NCI-H2227 treated with DMSO at 0.1 percent for 48 hours (cell line): ENCODE data around the gene EPS8L1.
A peak's percentile ranks its signal among the peaks of the same experiment; 100 is the strongest.
"Not testable (repeated sequence)": the region's sequence is repeated elsewhere in the genome, so short reads cannot be mapped to it uniquely, and the experiment has no call there.

Source experiments
- DNase-seq: peaks from one replicate; lab custom pipeline; 2025; lab: John Stamatoyannopoulos, UW

Gene EPS8L1

DNA sequence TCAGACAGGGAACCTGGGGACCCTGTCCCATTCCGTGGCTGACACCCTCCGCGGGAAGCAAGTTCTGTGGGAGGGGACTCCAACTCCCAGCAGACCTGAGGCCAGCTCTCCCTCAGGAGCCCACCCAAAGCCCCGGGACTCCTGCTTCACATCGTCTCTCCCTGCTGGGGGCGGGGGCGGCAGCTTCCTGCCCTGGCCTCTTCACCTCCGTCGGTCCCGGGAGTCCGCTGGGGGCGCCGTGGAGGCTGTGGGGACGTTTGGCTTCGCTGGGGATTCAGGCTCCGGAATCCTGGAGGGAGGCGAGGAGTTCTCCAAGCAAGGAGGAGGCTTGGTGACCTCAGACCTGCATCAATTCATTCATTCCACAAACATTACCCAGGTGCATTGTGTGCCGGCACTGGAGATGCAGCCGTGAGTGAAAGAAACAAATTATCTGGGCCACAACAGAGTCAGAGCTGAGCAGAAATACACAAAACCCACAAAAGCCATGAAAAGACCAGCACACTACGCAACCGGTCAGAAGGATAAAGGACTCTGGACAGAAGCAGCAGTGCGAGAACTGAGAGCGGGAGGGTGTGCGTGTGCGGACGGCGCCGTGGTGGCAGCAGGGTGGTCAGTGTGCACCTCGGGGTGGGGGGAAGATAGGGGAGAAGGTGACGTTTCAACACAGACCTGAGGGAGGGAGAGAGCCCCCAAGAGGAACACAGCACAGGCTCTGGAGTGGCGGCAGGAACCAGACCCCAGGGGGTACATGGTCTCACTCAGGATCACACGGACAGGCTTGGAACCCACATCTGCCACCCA lies 19.0 kb downstream of the EPS8L1 start:
- no peak for DNase-seq

DNA sequence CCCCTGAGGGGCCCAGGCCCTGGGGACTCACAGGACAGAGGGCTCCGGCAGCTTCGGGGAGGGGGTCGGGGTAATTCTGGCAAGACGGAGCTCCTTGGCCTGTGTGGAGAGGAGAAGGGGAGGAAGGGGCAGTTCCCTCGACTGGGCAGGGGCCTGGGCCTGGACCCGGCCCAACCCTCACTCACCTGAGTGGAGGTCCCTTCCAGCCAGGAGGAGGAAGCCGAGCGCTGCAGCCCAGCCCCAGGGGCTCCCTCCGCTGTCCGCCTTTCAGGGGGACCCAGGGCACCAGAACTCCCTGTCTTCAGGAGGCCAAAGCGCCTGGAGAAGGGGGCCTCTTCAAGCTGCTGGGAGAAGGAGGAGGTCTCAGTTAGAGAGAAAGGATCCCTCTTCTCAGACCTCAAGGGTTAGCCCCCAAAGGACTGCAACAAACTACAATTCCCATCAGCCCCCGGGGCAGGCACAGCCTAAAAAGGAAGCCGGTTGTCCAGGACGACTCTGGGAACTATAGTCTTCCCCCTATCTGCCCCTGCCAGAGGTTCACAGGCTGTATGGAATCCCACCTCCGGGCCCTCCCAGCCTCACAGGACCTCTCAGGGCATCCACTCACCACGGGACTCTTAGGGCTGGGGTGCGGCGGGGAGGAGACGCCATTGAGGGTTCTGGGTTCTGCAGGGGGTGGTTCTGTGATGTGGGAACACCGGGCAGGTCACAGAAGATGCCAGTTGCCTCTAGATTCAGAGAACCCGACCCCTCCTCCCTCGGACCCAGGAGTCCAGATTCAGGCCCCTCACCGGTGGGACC lies 19.8 kb downstream of the EPS8L1 start:
- DNase-seq, result no peak

DNA sequence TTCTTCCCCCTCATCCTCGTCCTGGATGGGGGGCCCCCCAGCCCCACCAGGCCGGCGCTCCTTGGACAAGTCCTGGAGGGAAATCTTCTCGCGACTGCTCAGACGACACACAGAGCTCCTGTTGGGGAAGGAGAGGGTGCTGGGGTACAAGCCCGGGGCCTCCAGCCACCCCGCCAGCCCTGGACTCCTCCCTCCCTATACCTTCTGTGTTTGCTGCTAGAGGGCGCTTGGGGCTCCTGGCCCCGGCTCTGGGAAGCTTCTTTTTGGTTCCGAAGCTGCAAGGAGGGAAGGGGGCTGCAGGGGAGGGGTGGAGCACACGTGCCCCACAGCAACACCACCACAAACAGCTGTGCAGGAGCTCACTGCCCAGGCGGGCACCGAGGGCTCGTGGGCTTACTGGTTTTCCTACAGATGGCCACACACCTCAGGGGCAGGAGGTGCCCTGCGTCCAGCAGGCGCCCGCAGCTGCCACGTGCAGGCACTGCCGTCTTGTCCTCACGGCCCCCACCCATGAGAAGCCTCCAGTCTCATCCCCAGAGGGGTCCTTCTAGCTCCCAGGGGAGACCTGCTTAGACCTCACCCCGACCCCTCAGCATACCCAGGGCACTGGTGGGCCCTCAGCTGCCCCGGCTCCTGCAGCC lies 20.5 kb downstream of the EPS8L1 start:
- no peak for DNase-seq

DNA sequence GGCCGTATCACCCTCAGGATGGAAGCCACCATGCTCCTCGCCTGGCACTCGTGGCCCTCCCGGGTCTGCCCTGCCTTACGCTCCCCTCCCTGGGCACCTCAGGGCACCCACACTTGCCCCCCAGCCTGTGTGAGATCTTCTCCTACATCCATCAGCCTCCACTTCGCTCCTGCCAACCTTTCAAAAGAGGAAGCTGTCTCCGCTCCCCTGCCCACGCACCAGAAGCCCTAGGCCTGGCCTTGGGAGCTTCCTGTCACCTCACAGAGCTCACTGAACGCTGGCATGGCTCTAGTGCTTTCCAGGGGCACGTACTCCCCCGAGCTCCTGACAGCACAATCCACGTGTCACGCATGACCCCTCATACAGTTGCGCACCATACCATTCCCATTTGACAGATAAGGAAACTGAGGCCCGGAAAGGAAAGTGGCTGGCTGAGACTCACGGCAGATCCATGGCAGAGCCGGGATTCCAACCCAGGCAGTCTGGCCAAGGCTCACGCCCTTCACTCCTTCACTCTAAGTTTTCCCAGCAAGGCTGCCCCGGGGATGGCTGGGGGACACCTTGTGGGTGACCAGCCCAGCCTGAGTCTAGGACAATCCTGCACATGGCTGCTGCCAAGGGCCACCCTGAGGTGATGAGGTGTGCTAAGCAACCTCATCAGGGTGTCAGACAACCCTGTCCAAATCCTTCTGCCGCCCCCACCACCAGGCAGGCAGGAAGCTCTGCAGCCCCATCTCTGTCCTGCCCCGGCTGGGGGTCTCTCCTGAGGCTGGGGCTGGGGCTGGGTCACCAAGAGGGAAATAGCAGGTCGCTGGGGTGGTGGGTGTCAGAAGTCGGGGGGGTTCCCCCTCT lies 22.4 kb downstream of the EPS8L1 start:
- DNase-seq, result no peak

DNA sequence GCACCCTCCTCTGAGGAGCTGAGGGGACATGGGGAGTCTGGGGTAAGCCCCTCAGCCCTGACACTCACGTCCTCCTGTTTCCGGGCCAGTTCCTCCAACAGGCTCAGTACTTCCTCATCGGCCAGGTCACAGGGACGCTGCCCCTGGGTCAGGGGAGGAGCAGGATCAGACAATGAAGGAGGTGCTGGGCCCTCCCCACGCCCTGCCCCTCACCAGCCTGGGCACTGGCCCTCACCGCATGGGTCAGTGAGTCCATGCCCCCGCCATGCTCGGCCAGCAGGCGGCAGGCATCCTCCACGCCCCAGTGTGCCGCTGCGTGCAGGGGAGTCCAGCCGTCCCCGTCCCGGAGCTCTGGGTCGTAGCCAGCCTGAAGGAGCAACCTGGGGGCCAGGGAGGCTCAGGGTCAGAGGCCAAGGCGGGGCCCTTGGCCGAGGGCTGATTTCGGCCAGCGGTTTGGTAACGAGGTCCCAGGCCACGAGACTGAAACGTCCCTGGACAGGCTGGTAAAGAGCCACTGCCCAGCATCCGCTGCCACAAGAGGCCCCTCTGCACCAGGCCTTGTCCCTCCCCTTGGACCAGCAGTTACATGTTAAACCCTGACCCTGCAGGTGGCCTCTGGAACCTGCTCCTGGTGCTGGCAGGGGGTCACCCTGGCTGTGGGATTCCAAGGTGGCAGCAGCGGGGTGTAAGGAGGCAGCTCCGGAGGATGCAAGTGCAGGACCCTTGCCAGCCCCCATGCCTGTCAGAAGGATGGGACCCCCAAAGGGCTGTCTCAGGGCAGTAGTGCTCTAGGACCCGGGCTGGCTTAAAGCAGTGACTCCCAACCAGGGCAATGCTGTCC lies 23.3 kb downstream of the EPS8L1 start:
- DNase-seq, result no peak

DNA sequence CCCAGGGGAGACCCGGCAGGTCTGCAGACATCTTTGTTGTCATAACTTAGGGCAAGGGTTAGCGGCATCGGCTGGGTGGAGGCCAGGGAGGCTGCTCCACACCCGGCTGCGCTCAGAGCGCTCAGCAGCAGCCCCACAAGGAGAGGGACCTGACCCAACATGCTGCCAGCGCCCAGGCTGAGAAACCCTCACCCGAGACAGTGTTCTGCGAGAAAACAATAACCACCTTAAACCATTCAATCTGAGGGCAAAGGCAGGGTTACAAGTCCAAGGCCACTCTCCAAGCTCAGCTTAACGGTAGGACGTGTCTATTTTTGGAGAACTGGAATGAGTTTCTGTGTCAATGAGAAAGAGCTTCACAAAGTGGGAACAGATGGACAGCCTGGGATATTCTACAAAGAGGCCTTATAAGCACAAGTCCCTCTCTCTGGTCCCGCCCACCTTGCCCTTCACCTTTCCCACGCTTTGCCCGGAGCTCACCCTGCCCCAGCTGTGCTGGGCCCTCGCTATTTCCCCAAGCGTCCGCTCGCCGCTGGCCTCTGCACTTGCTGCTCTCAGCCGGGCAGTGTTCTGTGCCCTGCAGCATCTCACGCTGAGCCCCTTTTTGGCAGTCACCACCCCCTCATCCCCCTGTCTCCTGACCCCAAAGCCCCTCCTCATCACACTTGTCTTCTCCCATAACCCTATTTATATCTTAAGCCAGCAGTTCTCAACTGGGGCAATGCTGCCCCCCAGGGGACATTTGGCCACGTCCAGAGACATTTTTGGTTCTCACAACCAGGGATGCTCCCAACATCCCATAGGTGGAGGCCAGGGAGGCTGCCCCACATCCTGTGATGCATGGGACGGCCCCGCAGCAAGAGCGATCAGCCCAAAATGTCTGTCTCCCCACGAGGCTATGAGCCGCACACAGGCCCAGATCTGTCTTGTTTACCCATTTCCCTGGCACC lies 24.2 kb downstream of the EPS8L1 start:
- DNase-seq, result no peak

DNA sequence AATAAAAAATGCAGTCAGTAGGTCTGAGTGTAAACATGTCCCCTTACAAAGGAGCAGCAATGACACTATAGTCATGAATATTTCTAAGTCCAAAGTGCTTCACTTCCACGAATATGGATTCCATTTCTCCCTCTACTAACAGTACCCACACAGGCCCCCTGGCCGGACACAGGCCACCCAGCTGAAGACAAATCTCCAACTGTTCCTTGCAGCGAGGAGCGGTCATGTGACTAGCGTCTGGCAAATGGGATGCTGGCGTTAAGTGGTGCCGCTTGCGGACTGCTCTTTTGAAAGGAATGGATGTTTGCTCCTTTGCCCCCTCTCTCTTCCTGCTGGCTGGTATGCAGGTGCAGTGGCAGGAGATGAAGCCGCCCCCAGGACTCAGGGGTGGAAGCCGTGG lies 25.6 kb downstream of the EPS8L1 start:
- DNase-seq, result peak; percentile 19

DNA sequence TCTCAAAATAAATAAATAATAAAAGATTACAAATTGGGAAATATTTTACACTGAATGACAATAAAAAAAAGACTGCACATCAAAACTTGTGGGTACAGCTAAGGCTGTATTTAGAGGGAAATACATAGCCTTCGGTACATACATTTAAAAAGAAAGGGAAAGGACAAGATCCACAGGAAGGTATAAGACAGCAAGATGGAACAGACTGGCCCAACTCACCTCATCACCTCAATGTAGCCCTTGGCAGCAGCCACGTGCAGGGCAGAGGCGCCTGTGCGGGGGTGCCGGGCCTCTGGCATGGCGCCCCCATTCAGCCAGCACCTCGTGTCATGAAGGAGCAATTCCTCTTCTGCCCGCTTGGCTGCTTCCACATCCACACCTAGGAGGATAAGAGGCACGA lies 27.5 kb downstream of the EPS8L1 start:
- DNase-seq, result no peak

DNA sequence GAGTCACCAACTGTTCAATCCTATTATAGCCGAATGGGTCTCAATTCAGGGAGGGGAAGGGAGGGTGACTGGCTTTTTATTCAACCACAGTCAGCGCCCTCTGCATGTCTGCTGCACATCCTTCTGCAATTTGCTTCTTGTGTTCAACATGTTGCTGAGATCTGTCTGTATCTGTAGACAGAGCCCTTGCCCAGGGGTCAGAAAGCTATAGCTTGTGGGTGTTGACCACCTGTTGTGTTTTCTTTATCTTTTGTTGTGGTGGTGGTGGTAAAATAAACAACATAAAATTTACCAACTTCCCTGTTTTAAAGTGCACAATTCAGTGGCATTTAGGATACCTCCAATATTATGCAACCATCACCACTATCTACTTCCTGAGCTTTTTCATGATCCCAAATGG lies 29.6 kb downstream of the EPS8L1 start:
- DNase-seq, result no peak

DNA sequence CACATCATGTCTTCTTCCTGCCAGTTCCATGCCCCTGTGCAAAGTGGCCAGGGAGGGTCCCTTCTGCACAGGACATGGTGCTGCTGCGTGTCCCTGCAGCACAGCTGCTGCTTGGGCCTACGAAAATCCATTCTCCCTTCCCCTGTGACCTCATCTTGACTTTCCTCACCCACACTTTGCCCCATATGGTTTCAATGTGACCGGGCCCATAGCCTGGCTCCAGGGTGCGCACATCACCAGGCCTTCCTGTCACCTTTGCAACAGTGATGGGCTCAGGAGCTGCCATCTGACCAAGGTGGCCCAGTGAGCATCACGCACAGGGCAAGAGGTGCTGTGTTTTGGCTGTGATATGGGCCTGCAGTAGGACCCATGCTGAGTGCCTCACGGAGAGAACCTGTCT lies 30.9 kb downstream of the EPS8L1 start:
- DNase-seq, result no peak

DNA sequence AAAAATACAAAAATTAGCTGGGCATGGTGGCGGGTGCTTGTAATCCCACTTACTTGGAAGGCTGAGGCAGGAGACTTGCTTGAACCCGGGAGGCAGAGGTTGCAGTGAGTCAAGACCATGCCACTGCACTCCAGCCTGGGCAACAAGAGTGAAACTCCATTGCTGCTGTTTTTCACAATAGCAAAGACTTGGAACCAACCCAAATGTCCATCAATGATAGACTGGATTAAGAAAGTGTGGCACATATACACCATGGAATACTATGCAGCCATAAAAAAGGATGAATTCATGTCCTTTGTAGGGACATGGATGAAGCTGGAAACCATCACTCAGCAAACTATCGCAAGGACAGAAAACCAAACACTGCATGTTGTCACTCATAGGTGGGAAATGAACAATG lies 31.6 kb downstream of the EPS8L1 start:
- not testable (repeated sequence) for DNase-seq

DNA sequence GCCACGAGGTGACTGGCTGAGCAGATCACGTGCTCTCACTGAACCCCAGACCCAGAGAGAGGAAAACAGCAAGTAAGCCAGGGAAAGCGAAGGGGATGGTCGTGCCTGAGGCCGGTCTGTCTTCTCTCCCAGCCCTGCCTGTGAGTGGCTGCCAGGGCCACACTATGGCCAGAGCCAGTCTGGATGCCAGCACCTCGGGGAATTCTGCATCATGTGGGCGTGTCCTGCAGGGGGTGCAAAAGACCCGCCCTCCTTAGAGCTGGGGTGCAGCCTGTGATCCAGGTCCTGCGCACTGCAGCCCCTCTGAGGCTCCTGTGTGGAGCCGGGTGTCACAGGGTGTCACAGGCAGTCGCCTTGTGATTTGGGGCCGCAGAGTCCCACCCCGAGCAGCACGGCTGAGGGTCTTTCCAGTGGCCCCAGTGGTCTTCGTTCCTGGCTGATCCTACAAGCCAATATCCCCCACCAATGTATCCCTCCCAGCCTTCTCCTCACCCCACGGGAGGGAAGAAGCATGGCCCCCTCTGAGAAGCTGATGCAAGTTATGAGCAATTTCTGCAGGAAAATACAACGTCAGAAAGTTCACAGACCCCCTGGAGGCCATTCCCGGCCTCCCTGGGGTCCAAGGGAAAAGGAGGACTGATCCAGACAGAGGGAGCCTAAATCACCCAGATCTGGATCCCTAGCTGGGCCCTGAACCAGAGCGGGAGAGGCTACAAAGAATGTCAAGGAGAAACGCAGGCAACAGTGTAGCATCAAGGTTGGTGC lies 34.0 kb downstream of the EPS8L1 start:
- DNase-seq, result no peak

DNA sequence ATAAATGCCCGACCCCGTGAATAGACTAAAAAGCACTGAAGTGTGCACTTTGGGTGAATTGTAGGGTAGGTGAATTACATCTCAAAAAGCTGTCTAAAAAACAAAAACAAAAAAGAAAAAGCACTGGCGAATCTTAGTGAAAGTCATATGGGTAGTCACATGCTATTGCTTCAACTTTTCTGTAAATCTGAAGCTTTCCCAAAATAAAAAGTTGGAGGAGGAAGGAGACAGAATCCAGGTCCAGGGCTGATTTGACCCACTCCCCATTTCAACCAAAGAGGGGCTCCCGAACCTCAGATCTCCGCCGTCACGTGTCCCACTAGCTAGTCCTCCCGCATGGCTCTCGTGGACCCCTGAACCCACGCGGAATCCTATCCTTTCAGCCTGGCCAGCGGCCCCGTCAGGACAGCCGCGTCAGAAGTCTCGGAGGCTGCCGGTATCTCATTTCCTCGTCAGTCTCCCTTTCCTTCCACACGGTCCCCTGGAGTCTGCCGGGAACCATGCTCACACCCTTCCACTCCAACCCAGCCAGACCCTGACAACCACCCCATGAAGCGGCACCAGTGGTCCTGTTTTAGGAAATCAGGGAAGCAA lies 35.7 kb downstream of the EPS8L1 start:
- DNase-seq, result no peak

DNA sequence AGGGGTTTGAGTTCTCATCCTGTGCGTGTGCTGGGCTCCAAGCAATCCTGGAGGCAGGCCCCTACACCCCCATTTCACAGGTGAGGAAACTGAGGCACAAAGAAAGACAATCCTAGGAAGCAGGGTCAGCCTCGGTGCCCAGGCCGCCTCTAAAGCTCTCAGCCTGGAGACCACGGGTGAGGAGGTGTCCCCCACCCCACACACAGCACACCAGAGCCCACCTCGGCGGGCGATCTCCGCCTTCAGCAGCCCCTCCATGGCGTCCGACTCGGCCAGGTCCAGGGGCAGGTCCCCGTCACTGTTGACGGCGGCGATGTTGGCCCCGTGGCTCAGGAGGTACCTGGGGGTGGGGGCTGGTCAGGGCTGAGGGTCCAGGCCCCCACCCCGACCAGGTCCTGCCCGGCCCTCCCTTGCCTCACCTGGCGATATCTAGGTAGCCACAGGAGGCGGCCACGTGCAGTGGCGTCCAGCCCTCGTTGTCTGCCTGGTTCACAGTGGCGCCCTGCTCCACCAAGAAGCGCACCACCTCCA lies 36.6 kb downstream of the EPS8L1 start:
- no peak for DNase-seq

DNA sequence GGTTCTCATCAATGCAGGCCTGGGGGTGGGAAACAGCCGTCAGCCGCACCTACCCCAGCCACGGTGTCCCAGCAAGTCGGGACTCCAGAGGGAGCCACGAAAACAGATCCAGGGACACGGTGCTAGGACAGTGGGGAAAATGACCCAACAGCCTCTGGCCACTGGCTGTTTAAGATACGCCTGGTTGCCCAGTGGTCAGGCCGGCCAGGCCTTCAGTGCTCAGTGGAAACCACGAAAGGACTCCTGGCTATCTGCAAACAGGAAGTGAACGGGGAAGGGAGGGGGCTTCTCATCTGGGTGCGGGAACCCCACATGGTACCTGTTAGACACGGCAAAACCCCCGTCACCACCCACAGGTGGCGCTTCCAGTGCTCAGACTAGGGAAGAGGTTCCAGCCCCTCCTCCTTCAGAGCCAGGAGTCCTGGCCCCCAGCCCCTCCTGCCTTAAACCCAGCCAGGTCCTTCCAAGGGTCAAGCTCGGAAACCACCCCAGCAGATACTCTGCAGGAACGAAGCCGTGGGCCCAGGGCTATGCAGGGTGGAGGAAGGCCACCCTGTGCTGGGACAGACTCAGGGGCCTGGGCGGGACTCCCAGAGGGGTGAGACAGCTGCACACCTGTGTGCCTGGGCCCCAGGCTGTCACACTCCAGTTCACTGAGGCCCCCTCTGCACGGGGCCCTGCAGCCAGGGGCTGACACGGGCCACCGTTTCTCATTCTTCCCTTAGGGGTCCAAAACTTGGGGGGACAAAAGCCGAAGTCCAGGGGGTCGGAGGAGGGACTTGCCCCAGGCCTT lies 37.3 kb downstream of the EPS8L1 start:
- DNase-seq, result no peak

DNA sequence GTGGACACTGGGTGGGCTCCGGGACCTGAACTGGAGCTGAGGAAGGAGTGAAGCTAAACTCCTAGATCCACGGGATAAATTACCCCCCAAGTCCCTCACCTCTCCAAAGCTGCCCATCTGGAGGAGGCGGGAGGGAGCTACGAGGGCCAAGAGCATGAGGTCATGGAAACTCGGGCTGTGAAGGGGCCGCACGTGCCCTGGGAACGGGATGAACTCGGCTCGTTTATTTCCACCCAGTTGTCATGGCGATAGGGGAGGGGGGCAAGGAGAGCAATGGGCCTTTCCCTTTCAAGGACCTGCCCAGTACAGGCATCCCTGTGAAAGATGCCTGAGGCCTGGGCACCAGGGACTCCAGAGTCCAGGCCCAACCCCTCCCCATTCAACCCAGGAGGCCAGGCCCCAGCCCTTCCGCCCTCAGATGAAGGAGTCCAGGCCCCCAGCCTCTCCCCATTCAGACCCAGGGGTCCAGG lies 37.9 kb downstream of the EPS8L1 start:
- peak; percentile 72 for DNase-seq

DNA sequence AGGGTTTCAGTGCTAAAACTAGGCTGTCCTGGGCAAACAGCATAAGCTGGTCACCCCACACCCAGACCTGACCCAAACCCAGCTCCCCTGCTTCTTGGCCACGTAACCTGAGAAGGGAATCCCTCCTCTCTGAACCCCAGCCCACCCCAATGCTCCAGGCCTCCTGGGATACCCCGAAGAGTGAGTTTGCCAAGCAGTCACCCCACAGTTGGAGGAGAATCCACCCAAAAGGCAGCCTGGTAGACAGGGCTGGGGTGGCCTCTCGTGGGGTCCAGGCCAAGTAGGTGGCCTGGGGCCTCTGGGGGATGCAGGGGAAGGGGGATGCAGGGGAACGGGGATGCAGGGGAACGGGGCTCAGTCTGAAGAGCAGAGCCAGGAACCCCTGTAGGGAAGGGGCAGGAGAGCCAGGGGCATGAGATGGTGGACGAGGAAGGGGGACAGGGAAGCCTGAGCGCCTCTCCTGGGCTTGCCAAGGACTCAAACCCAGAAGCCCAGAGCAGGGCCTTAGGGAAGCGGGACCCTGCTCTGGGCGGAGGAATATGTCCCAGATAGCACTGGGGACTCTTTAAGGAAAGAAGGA lies 39.0 kb downstream of the EPS8L1 start:
- DNase-seq, result no peak
